Mammary microvascular endothelial cell (primary cell): Measurements from ENCODE around the gene GTF2B. TPM values are rescaled to one million over a fixed set of nuclear protein-coding genes. Genes with fewer than 3 reads are reported as not detected.

Experiments
- total RNA-seq: library from RNA; depleted of rRNA; stranded (reverse); fragments of >200 nt; gene quantifications from 2 replicates; pipeline ENCODE4 v1.2.3, GENCODE V29; 2015

Gene GTF2B, protein sequence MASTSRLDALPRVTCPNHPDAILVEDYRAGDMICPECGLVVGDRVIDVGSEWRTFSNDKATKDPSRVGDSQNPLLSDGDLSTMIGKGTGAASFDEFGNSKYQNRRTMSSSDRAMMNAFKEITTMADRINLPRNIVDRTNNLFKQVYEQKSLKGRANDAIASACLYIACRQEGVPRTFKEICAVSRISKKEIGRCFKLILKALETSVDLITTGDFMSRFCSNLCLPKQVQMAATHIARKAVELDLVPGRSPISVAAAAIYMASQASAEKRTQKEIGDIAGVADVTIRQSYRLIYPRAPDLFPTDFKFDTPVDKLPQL
- 19.7 and 28.2 TPM in 2 replicates for total RNA-seq

DNA sequence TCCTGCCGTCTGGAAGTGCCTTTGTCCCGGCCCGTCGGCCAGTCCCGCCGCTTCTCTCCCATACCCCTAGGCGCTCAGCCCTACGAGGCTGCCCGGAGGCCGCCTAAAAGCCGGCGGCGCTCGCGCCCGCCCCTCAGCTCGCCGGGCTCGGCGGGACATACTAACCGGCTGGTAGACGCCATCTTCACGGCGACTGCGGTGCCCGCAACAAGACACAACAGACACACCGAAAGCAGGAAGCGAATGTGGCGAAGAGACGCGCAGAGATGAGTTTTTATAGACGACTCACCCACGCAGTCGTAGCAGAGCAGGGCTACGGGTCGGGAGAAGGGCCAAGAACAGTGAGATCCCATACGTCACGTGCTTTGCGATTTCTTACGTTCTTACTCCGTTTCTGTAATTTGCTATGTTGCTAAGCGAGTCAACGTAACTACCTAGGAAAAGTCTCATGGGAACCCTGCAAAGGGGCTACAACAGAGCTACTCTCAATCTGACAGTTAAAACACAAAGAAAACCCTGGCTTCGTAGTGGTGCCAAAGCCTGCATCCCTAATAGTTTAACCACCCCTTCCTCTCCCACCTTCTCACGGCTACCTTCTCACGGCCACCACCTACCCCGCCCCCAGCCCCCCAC lies at the start of gene GTF2B:
TSS of gene GTF2B (minus strand) at position 250 of the 633 bp plus-strand sequence. CDS start at position 182, 68 bp downstream.

Other genes with a start within 250 kb of the GTF2B start
- 25.0 and 26.5 TPM in 2 replicates for gene PKN2, start 207.3 kb downstream of the GTF2B start, total RNA-seq
- gene KYAT3, start 101.1 kb upstream of the GTF2B start, total RNA-seq: 21.0 and 23.2 TPM in 2 replicates
- gene RBMXL1, start 101.1 kb upstream of the GTF2B start, total RNA-seq: 8.1 and 10.1 TPM in 2 replicates
- gene GBP3, start 131.3 kb upstream of the GTF2B start, total RNA-seq: 39.9 and 47.0 TPM in 2 replicates
- gene GBP1, start 173.6 kb upstream of the GTF2B start, total RNA-seq: 50.2 and 54.7 TPM in 2 replicates
- gene GBP2, start 234.5 kb upstream of the GTF2B start, total RNA-seq: 27.1 and 30.9 TPM in 2 replicates